HG03025 (cell line): Measurements from ENCODE around the gene BCR.

Experiments
- ATAC-seq: cut with Tn5 transposase; IDR thresholded peaks from one replicate; pipeline ENCODE4 v1.9.1; 2021; ENCODE audit warnings: mild to moderate bottlenecking, moderate library complexity; ENCODE audit not compliant: unreplicated experiment, low FRiP score

Gene BCR

DNA sequence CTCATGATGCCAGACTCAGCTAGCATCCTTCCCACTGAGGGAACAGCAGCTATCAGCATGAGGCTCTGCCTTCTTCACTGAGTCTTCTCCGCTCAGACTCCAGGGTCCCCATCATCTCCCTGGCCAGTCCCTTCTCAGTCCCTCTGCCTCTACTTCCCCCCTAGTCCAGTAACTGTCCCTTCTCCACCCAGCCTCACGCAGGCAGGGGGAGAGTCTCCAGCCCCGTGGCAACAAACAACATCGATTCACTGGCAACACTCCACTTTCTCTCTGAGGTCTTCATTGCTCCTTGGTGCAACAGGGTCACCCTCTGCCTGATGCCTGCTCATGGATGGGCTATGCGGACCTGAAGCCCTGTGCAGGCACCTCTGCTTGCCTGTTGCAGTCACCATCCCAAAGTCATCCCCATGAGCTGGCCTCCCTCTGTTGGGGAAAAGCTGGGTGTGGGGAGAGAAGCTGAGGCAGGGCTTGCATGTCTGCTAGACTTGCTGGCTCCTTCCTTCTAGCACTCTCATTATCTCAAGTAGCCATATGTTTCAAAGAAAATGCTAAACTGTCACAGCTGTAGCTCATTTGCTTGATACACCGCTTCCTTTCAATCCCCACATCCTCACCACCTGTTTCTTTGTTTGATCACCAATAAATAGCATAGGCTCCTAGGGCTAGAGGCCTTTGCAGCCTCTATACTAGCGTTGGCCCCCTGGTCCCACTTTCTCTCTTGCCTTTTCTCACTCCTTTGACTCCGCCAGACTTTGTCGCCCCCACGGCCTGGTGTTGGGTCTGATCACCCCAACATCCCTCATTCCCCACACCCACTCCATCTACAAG, 4.3 kb upstream of the BCR start:
- ATAC-seq: no peak

DNA sequence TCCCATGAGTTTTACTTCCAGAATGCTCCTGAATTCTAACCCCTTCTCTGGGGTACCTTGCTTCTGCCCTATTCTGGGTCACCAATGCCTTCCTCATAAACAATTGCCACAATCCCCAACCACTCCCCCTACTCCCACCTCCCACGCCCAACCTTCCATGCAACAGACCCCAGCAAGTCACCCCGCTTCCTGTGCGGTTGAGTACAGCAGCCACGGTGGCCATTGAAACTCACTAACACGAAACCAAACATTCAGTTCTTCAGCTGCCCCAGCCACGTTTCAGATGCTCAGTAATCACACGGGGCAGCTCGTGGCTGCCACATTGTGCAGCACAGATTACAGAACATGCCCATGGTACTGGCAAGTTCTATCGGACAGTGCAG, 3.7 kb upstream of the BCR start:
- ATAC-seq: no peak

DNA sequence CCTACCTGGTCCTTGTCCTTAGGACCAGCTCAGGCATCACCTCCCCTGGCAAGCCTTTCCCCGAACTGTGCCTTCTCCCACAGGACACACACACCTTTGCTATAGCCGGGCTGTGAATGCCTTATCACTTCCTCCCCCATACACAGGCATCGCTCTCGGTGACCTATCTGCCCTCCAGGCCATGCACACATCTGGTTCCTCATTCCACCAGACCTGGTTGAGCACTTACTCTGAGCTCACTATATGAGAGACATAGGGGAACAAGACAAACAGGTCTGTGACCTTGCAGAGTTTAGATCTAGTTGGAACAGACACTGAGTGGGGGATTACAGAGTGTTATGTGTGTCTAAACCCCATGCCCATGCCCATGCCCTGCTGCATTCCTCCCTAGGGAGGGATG, 3.1 kb upstream of the BCR start:
- ATAC-seq: no peak

DNA sequence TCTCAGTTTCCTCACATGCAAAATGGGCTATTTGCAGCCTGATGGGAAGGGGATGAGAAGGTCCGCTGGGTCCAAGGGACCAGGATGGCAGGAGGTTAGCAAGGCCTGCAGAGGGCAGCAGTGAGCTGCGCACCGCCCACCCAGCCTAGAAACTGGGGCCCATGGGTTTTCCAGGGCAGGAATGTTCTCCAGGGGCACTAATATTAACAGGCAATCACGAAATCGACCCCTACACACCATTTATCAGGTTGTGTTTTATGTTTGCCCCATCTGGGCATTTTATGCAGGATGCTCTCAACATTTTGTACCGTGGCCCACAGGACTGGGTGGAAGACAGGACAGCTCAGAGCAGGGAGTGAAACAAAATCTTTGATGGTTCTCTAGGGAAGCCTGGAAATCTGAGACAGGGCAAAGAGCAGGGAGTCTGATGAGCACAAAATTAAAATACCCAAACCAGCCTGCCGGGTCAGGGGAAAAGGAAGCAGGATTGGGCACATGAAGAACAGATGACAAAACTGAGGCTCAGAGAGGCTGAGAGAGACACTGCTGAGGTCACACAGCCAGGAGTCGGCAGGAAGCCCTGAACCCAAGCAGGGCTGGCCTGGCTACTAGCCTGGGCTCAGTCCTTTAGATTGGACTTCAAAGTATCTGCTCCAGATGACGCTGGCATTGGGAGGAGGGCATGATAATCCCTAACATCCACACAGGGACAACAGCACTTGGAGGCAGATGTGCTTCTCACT, 1.6 kb upstream of the BCR start:
- no peak for ATAC-seq

DNA sequence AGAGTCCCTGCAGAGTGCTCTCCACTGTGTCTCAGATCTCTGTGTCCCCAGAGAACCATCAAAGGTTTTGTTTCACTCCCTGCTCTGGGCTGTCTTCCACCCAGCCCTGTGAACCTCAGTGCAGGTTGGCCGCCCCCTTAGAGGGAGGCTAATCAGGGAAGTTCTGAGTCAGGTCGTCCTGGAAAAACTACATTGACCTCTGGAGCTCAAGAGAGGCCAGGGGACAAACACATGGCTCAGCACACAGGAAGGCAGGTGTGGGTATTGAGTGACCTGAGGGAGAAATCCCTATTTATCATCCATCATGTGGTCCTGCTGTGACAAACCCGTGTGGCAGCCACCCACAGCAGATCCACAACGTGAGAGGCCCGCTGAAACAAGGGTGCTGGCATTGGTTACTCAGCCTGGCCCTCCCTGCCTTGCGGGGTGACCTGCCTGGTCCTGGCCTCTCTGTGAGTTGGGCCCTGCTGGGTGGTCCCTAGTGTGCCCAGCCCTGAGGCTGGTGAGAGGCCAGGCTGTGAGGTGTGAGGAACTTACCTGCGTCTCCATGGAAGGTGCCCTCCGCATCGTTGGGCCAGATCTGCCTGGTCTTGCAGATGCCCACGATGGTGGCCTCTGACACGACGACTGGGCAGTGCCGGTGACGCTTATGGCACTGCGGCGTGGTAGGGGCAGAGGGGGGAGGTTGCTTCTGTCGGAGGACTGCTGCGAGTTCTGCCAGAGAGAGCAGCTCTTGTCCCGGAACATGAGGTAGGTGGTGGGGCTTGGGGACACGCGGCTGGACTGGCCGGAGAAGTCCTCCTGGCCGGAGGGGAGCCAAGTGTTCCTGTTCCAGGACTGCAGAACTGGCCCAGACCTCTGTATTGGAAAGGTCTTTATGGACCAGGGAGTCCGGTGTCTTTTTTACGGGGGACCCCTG, 669 bp upstream of the BCR start:
- no peak for ATAC-seq

DNA sequence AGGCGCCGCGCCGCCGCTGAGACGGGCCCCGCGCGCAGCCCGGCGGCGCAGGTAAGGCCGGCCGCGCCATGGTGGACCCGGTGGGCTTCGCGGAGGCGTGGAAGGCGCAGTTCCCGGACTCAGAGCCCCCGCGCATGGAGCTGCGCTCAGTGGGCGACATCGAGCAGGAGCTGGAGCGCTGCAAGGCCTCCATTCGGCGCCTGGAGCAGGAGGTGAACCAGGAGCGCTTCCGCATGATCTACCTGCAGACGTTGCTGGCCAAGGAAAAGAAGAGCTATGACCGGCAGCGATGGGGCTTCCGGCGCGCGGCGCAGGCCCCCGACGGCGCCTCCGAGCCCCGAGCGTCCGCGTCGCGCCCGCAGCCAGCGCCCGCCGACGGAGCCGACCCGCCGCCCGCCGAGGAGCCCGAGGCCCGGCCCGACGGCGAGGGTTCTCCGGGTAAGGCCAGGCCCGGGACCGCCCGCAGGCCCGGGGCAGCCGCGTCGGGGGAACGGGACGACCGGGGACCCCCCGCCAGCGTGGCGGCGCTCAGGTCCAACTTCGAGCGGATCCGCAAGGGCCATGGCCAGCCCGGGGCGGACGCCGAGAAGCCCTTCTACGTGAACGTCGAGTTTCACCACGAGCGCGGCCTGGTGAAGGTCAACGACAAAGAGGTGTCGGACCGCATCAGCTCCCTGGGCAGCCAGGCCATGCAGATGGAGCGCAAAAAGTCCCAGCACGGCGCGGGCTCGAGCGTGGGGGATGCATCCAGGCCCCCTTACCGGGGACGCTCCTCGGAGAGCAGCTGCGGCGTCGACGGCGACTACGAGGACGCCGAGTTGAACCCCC, 798 bp downstream of the BCR start:
- ATAC-seq: no peak

DNA sequence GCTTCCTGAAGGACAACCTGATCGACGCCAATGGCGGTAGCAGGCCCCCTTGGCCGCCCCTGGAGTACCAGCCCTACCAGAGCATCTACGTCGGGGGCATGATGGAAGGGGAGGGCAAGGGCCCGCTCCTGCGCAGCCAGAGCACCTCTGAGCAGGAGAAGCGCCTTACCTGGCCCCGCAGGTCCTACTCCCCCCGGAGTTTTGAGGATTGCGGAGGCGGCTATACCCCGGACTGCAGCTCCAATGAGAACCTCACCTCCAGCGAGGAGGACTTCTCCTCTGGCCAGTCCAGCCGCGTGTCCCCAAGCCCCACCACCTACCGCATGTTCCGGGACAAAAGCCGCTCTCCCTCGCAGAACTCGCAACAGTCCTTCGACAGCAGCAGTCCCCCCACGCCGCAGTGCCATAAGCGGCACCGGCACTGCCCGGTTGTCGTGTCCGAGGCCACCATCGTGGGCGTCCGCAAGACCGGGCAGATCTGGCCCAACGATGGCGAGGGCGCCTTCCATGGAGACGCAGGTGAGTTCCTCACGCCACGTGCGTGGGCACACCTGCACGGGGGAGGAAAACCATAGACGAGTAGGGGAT, 1.5 kb downstream of the BCR start:
- ATAC-seq: no peak

DNA sequence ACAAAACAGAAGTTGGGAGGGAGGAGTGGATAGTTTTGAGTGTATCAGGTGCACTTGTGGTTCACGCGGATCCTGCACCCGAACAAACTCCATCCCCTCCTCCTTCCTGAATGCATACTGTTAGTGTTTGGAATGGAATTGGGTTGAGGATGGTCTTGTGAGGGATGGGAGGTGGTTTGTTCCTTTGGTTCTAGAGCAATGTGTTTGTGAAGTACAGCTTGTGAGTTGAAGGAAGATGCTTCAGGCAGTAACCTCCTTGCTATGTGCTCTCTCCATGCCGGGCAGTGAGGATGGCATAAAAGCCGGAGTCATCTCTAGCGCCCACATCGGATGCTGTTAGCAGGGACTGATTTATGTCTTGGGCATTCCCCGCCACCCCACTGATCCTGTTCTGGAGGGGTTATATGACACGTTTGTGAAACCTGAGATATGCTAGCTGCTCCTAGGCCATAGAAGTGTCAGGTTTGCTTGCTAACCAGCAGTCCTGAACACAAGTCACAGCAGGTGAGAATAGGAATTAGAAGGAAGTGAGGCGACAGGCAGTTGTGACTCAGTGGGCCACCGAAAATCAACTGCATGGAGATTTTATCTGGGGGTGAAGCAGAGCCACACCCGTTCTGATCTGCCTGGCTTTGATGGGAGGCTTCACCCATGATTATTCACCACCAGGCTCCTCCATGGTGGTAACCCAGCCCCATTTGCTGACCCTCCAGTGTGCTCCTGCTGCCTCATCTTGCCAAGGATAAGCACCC, 2.2 kb downstream of the BCR start:
- no peak for ATAC-seq

DNA sequence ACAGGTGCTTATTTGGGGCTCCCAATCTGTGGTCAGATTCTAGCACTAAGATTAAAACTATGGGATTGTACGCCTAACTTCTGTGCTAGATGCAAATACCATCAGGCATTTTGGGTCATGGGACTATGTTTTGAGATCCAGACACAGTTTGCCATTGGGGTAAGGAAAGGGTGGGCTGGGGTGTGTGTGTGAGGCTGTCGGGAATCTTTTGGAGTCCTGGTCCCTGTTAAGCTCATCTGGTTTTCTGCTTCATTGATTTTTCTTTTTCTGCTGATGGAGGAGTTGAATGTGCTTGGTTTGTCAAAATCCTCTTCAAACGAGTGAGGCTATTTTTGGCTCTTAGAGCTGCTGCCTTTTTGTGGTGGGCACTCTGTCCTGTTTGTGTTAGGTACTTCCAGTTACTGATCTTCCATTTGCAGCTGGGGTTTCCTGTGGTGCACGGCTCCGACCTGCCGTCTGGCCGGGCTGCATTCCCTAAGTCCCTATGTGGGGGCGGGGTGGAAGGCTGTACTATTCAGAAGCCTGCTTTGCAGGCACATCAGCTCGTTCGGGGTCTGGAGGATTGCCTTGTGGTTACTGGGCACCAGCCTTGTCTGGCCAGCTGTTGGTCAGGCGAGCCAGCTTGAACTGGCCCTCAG, 2.9 kb downstream of the BCR start:
- no peak for ATAC-seq

DNA sequence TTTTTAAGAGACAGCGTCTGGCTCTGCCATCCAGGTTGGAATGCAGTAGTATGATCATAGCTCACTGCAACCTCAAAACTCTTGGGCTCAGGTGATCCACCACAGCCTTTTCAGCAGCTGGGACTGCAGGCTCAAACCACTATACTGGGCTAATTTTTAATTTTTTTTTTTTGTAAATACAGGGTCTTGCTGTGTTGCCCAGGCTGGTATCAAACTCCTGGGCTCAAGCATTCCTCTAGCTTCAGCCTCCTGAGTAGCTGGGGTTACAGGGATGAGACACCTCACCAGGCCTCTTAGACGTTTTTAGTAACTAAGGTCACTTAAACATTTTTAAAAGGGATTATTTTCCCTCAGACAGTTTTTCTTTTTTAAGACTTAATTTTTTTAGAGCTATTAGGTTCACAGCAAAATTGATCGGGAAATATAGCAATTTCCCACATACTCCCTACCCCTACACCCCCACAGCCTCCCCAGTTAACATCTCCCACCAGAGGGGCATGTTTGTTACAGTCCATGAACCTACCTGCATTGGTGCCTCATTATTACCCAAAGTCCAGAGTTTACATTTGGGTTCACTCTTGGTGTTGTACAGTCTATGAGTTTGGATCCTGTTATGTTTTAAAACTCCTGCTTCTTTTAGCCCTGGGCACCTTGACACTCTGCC, 3.9 kb downstream of the BCR start:
- no peak for ATAC-seq

DNA sequence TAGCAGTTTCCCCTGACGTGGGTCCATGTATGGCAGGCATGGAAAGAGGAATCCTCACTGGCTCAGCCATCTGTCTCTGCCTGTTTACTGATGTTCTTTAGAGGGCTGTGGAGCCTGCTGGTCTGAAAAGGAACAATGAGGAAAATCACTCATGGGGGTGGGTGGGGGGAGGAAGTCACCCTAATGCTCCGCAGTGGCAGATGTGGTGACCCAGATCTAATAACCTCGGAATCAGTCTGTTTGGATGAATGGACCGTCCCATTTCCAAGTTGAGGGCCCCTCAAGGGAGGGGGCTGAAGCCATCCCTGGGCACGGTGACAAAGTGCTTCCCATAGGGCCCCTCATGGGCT, 4.4 kb downstream of the BCR start:
- ATAC-seq: no peak

DNA sequence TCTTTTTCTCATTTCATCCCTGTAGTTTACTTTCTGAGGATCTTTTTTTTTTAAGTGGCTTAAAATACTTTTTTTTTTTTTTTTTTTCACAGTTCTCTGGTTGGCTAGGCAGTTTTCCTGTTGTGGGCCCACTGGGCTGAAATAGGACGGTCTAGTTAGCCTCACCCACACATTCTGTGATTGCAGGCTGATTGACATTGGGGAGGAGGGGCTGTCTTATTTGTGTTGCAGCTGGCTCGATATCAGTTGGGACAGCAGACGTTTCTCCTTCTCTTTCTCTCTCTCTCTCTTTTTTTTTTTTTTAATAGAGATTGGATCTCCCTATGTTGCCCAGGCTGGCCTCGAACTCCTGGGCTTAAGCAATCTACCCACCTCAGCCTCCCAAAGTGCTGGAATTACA, 6.9 kb downstream of the BCR start:
- ATAC-seq: no peak

DNA sequence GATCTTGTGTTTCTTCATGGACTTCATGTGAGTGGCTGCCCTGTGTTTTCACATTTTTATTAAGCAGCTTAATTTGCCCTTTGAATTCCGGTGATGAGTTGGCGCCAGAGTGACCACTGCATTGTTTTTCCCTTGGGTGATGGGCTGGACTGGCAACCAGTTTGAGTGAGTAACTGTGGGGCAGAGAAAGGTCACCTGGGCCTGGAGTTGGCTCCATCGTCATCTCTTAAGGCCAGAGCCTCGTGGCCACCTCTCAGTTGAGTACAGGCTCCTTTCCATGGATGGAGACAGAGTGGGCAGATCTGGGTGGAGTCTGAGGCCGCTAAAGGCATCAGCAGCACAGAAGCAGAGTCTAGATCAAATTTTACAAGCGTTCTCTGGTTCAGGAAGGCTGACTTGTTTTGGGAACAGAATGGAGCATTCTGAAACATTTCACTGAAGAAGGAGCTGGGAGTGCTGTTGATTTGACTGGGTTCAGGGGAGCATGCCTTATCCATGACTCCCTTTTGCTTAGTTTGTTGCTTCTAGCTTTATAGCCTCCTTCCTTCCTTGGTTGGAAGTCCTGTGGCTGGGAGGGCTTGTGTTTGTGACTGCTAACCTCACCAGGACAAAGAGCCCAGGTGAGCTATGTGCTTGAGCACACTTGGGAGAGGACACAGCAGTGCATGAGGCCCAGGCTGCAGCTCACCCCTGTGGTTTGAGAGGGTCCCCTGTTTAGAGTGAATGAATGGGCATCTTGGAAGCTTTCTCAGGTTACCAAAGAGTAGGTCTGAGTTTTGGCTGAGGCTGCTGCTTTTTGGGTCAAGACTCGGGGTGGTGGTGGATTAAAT, 7.8 kb downstream of the BCR start:
- no peak for ATAC-seq

DNA sequence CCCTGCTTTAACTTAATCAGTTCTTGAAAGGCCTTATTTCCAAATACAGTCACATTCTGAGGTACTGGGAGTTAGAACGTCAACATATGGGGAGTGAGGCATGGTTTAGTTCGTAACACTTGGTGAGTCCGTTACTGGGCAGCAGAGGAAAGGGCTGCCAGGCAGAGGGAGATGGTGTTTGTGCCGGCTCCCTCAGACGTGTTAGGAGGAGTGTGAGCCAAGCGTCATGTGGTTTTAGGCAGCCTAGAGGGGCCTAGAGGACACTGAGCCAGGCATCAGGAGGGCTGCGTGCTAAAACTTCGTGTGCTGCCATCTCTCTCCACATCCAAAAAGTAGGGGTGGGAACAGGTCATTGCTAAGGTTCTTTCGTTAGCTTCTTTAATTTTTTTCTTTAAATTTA, 10.2 kb downstream of the BCR start:
- ATAC-seq: no peak

DNA sequence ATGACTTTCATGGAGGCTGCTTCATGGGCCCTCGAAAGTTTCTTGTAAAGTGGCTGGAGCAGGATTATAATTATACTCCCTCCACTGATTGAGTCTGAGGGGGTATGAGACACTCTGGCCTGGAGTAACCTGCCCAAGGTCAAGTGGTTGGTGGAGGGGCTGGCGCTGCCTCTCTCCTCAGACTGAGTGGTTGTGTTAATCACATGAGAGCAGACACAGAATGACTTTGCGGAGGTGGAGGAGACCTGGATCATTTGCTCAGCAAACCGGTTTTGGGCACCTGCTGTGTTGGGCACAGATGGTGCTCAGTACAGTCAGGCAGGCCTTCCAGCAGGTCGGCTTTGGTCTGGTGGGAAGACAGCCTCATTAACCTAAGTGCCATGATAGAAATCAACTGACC, 11.8 kb downstream of the BCR start:
- no peak for ATAC-seq

DNA sequence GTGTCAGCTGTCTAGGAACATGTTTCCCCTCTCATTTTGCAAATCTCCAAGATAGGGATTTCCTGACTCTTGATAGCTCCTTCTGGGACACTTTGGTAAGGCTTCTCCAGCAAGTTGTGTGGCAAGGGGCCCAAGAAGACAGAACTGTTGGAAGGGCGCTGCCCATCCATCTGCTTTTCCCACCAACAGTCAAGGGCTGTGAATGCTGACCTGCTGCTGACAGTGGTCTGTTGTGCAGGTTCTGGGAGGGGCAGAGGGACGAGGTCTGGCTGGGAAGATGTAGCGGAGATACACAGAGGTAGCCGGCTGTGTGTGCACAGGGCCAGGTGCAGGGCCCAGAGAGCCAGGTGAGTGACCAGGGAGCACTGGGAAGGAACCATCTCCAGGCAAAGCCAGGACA, 12.2 kb downstream of the BCR start:
- no peak for ATAC-seq

DNA sequence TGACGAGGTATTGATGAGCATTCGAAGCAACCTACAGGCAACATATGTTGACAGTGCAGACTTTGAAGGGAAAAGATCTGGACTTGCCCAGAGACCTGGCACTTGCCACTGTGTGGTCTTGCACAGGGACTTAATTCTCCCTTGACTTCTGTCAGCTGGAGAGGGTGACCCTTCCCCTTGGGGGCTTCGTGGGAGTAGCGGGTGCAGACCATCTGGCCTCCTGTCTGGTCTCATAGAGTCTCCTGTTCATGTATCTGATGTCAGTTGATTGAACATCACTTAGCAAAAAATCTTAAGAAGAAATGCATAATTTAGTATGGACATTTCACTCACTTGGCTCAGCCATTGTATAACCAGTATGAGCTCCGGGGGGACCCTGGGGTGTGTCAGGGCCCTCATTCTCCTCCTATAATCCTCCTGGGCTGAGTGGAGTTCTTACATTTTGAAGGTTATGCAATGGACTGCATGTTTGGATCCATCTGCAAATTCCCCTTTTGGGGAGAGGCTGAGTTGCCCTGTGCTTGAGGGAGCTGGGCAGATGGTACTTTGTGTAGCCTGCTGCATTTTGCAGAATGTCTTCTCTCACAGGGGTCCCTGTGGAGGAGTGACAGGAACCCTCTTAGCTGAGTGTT, 13.0 kb downstream of the BCR start:
- ATAC-seq: no peak
